Measurements from ENCODE around the gene PPP2R2B. TPM values are rescaled to one million over a fixed set of nuclear protein-coding genes. Genes with fewer than 3 reads are reported as not detected.
"Not testable (repeated sequence)": the region's sequence is repeated elsewhere in the genome, so short reads cannot be mapped to it uniquely, and the experiment has no call there.

PPP2R2B gene
- total RNA-seq, 1 donor from 2014 or later, result 0.25 TPM

DNA sequence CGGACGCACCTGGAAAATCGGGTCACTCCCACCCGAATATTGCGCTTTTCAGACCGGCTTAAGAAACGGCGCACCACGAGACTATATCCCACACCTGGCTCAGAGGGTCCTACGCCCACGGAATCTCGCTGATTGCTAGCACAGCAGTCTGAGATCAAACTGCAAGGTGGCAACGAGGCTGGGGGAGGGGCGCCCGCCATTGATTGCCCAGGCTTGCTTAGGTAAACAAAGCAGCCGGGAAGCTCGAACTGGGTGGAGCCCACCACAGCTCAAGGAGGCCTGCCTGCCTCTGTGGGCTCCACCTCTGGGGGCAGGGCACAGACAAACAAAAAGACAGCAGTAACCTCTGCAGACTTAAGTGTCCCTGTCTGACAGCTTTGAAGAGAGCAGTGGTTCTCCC, 268.8 kb downstream of the PPP2R2B start:
- DNase-seq (ENCODE audit: low read depth), result not testable (repeated sequence)

- no peak for DNase-seq (ENCODE audit: low read depth)
Measured at GRCh38 chr5:146607659-146608332, 270.8 kb downstream of the PPP2R2B start.

- DNase-seq (ENCODE audit: low read depth), result no peak
Measured at GRCh38 chr5:146606893-146607292, 271.7 kb downstream of the PPP2R2B start.

DNA sequence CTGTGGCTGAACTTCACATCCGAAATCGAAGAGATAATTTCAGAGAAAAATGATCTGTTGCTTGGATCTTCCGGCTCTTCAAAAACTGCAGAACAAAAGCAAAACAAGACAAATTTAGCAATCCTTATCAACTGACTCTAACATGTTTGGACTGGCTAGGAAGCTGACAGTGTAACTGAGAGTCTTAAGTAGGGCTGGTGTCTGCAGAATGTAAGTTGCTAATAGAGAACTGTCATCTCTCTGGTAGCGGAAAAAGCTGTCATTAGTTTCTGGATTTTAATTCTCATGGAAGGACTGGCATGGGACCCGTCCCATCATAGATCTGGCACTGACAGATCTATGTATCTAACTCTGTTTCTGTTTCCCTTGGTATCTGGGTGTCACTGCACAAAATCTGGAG, 278.2 kb downstream of the PPP2R2B start:
- no peak for DNase-seq (ENCODE audit: low read depth)

DNA sequence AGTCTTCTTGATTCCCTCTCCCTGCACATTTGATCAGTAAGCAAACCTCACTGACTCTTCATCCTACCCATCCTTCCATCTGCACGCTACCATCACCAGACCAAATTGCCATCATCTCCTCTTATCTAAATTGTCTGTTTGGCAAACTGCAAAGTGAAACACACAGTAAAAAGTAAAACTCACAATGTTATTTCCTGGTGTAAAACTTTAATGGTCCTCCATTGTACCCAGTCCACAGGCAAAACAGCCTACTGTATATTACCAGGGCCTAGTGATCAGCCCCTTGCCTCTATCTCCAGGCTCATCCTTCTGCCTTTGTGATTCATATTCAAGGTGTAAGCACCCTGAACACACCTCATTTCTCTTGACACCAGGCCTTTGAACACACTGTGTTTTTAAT, 279.3 kb downstream of the PPP2R2B start:
- no peak for DNase-seq (ENCODE audit: low read depth)

DNA sequence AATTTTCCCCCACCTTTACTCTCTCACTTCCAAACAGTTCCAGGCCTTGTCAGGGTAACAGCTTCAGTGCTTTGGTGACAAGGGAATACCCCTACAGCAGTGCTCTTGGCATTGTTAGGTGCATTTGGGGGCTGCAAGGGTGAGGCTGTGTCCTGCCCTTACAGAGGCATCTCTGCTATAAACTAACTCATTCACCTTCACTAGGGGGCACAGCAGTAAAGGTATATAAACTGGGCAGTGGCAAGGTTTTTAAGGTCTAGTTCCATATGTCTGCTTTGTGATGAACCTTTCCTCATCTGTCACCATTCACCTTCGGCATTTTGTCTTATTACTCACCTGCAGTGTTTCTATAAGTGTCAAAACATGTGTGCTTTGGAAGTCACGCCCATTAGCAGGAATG, 283.5 kb downstream of the PPP2R2B start:
- no peak for DNase-seq (ENCODE audit: low read depth)

DNA sequence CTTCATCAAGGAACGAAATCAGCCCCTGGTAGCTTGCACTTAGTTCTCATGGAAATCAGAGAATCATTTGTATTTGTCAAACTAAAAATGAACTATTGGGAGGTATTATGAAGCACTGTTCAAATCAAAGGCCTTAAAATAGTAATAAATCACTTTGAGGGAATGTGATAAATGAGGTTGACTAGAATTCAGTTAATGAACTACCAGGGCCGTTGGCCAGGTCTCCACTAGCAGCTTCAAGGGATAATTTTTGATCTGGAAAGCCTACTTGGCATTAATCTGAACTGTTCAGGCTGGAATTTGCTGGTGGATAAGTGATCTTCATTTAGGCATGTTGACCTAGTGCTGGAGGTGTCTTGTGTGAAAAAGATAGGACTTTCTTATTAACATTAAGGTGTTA, 286.2 kb downstream of the PPP2R2B start:
- DNase-seq (ENCODE audit: low read depth), result no peak

DNA sequence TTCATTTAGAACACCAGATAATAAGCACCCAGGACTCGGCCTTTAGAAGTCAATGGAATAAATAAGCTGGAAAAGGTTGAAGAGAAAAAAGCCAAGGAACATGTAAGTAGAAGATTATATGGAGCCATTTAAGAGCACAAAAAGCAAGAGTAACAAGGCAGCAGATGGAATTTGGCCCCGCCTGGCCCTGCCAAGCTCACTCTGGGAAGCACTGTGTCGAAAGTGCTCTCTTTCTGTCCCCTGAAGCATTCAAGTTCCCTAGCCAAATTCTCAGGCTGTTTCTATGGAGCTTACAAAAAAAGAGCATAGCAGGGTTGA, 289.6 kb downstream of the PPP2R2B start:
- DNase-seq (ENCODE audit: low read depth), result no peak

DNA sequence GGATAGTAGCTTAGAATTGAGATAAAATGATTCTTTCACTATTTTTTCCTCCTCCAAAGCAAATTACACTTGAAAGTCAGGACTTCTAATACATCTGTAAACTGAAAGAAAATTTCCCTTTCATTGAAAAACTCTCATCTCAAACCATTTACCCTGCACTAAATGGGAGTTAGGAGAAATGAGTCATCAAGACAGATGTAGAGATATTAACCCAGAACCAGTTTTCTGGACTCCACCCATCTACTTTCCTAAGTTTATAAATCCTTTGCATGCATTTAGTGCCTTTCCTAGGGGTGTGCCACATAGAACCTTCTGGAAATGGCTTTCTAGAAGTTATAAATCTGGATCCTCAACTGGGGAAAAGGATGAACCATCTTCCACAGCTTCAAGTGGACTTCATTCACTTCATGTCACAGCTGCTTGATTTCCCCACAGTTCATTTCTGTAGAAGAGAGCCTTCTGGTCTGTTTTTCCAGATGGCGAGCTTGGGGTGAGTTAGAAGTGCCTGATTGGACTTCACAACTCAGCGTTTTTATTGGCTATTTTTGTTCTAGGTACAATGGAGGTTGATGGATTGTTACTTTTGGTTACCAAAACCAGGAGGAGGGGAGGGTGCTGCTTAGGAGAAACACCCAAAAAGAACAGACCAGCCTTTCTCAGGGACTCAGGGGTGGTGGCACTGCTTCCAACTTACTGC, 290.1 kb downstream of the PPP2R2B start:
- peak; percentile 21 for DNase-seq (ENCODE audit: low read depth)

DNA sequence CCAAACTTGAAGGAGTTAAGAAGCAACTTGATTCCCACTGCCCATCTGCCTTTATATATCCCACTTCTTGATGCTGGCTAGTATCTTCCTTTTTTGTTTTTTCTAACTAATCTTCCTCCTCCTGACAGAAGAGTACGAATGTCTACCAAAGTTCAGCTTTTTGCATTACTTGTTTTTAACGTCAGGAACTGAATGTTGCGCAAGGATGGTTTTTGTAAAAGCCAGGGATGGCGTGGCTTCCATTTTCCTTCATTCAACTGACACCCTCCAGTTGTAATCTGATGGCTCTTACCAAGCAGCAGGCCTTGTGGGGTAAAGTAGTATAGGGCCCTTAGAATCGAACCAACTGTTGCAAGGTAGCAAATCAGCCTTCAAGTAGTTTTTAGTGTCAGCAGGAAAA, 291.8 kb downstream of the PPP2R2B start:
- DNase-seq (ENCODE audit: low read depth), result no peak

DNA sequence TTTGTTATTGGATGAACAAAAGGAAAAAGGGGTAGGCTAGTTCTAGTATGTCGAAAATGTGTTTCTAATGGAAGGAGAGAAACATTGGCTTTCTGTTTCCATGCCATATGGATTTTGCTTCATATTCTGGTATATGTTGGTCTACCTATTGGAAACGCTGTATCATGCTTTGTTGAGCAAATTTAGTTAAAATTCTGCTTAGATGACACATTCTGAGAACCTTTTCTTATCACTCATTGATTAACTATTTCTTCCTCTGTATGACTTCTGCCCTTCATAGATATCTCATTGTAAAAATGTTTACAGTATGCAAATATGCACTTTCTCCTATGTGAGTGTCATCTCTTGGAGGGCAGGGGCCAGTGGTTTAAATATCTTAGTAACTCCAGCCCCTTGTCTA, 293.8 kb downstream of the PPP2R2B start:
- no peak for DNase-seq (ENCODE audit: low read depth)

DNA sequence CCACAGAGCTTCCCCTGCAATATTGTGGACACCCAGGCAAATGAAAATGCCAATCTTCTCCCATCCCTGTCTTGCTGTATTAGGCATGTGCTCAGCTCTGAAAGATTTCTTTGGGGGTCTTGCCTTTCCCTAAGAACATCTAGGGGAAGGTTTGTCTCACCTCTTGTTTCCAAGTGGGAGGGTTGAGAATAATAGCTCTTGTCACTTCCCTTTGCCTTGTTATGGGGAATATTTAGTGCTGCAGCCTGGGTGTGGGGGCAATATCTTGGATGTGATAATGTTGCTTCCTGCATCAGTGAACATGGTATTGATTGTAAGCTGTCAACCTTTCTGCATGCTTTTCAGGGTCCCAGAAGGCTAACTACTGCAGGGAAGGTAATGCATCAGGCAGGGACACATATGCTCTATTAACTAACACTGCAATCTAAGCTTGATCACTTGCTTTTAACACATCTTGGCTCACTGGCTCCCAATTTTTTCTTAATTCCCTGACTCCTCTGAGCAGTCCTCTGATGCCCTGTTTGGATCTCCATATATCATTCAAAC, 296.4 kb downstream of the PPP2R2B start:
- DNase-seq (ENCODE audit: low read depth), result no peak

- DNase-seq (ENCODE audit: low read depth), result no peak
Measured at GRCh38 chr5:146580237-146580636, 298.3 kb downstream of the PPP2R2B start.

- no peak for DNase-seq (ENCODE audit: low read depth)
Measured at GRCh38 chr5:146574713-146575112, 303.8 kb downstream of the PPP2R2B start.

DNA sequence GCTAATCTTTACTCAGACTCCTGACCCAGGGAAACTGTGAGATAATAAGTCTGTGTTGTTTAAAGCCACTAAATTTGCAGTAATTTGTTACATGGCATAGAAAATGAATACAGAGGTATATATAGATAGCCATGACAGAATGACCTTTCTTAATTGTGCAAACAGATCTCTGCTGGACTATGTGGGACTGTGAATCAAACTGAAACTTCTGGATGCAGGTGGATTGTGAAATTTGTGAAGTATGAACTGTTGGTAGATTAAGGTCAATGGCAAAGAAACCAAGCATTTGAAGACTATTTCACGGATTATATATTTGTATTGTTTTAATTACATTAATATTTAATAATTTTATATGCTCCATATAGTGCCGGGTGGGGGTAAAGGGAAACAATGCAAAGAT, 310.4 kb downstream of the PPP2R2B start:
- DNase-seq (ENCODE audit: low read depth), result no peak

- DNase-seq (ENCODE audit: low read depth), result peak; percentile 52
Measured at GRCh38 chr5:146565764-146566367, 312.7 kb downstream of the PPP2R2B start.

DNA sequence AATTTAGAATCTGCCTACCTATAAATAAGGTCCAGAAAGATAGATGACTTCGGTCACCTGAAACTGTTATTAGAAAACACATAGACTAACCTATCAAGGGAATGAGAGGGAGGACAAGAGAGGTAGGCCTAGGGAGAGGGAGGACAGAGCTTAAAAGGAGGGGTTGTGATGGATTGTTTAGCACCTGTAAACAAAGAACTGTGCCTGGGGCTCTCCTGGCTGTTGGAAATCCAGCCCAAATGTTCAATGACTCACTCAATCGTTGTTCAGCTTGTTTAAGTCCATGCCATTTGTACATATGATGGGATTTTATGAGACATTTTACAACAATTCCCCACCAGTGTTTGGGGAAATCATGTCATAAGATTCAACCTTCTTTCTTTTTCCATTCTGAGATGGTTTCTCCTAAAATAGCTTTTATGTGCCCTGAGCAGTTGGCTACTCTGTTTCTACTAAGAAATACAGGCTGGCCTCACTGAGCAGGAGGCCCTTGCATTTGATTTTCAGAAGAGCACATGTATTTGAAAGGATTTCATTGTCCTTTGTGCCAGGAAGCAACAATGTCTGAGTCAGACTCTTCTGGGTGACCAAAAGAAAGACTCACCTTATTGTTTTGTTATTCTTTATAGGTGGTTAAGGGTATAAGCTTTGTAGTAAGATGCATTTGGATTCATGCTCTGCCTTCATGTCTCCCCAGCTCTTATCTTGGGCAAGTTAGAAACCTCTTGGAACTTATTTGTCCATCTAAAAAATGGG, 314.4 kb downstream of the PPP2R2B start:
- DNase-seq (ENCODE audit: low read depth), result peak; percentile 70

GRCh38 chr5:146562461-146562860, 316.1 kb downstream of the PPP2R2B start:
- DNase-seq (ENCODE audit: low read depth), result no peak

GRCh38 chr5:146561711-146562110, 316.8 kb downstream of the PPP2R2B start:
- no peak for DNase-seq (ENCODE audit: low read depth)

DNA sequence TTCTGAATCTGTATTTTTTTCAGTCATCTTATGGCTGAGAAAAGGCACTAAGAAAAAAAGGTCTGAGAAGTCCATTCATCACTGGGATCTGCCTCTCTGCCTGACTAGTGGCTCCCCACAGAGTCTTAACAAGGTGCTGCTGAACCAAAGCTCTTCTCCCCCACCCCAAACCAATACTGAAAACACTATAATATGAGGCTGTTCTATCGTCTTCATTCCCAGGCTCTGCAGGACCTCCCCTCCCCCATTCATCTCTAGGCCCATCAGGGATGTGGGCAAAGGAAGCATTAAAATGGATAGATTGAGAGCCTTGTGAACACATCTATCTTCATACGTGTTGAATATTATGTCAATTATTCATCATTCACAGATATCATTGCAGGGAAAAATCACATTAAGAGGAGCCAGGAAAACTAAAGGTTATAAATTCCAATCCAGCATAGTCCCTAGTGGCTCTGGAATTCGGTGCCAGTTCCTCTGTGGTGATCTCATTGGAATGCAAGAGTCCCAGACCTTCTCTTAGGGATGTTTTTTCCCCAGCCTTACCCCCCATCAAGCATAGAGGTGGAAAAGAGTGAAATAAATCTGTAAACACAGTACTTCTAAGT, 318.2 kb downstream of the PPP2R2B start:
- peak; percentile 29 for DNase-seq (ENCODE audit: low read depth)

DNA sequence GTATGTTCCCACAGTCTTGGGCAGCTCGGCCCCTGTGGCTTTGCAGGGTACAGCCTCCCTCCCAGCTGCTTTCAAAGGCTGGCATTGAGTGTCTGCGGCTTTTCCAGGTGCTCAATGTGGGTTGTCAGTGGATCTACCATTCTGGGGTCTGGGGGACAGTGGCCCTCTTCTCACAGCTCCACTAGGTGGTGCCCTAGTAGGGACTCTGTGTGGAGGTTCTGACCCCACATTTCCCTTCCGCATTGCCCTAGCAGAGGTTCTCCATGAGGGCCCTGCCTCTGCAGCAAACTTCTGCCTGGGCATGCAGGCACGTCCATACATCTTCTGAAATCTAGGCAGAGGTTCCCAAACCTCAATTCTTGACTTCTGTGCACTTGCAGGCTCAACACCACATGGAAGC, 321.7 kb downstream of the PPP2R2B start:
- DNase-seq (ENCODE audit: low read depth), result not testable (repeated sequence)

DNA sequence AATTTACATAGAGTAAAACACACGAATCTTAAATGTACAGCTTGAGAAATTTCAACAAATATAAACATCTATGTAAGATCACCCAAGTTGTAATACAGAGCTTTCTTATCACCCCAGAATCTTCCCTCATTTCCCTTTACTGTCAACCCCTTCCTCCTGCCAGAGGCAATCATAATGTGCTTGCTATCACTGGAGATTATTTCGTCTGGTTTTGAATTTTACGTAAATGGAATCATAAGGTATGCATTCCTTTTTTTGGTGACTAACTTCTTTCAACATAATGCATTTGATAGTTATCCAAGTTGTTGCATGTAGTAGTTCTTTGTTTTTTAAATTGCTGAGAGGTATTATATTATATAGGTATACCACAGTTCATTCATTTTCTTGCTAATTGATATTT, 325.1 kb downstream of the PPP2R2B start:
- DNase-seq (ENCODE audit: low read depth), result no peak
